Measurements from ENCODE around the gene PRR18.

PRR18 gene

GRCh38 chr6:166304106-166304505 is 4.1 kb downstream of the PRR18 start:
- DNase-seq (ENCODE audit: low read depth): no peak
- TF ChIP-seq POLR2A (IDR thresholded peaks at IDR 0.05; ENCODE audit: extremely low read depth, insufficient read length) (no peak), MAX (IDR thresholded peaks at IDR 0.05; ENCODE audit: low read depth, low read length) (no peak)
- no peak overlapping the region for H3K4me3 ChIP-seq (ENCODE audit: low read depth, low read length)

GRCh38 chr6:166301611-166302529 is 6.3 kb downstream of the PRR18 start:
- TF ChIP-seq CTCF (IDR thresholded peaks at IDR 0.05; ENCODE audit: low read depth, low read length) (no peak), MYC (IDR thresholded peaks at IDR 0.05; ENCODE audit: low read depth, low read length) (no peak), POLR2A (IDR thresholded peaks at IDR 0.05; ENCODE audit: extremely low read depth, insufficient read length) (no peak), MAX (IDR thresholded peaks at IDR 0.05; ENCODE audit: low read depth, low read length) (no peak)

GRCh38 chr6:166300357-166300987 is 7.7 kb downstream of the PRR18 start:
- no peak overlapping the region for H3K4me3 ChIP-seq (ENCODE audit: low read depth, low read length)
- TF ChIP-seq POLR2A (IDR thresholded peaks at IDR 0.05; ENCODE audit: extremely low read depth, insufficient read length): no peak
- no peak for TF ChIP-seq MYC (IDR thresholded peaks at IDR 0.05; ENCODE audit: low read depth, low read length)
- no peak for TF ChIP-seq CTCF (IDR thresholded peaks at IDR 0.05; ENCODE audit: low read depth, low read length)
- no peak for TF ChIP-seq MAX (IDR thresholded peaks at IDR 0.05; ENCODE audit: low read depth, low read length)
- DNase-seq (ENCODE audit: low read depth): no peak

More at GRCh38 chr6:166301611-166302529, 6.3 kb downstream of the PRR18 start:
- H3K4me3 ChIP-seq (ENCODE audit: low read depth, low read length): no peak overlapping the region
- DNase-seq (ENCODE audit: low read depth): no peak

GRCh38 chr6:166297606-166298005 is 10.6 kb downstream of the PRR18 start:
- TF ChIP-seq MYC (IDR thresholded peaks at IDR 0.05; ENCODE audit: low read depth, low read length): no peak
- no peak for TF ChIP-seq CTCF (IDR thresholded peaks at IDR 0.05; ENCODE audit: low read depth, low read length)
- no peak for TF ChIP-seq POLR2A (IDR thresholded peaks at IDR 0.05; ENCODE audit: extremely low read depth, insufficient read length)
- TF ChIP-seq MAX (IDR thresholded peaks at IDR 0.05; ENCODE audit: low read depth, low read length): no peak
- H3K4me3 ChIP-seq (ENCODE audit: low read depth, low read length): no peak overlapping the region
- no peak for DNase-seq (ENCODE audit: low read depth)

GRCh38 chr6:166296035-166296883 is 11.9 kb downstream of the PRR18 start:
- DNase-seq (ENCODE audit: low read depth): no peak
- H3K4me3 ChIP-seq (ENCODE audit: low read depth, low read length): no peak overlapping the region
- TF ChIP-seq MYC (IDR thresholded peaks at IDR 0.05; ENCODE audit: low read depth, low read length) (no peak), MAX (IDR thresholded peaks at IDR 0.05; ENCODE audit: low read depth, low read length) (no peak), POLR2A (IDR thresholded peaks at IDR 0.05; ENCODE audit: extremely low read depth, insufficient read length) (no peak), CTCF (IDR thresholded peaks at IDR 0.05; ENCODE audit: low read depth, low read length) (no peak)

Data from NB4 (cell line).